ENCODE results near the gene RELN. TPM values are rescaled to one million over a fixed set of nuclear protein-coding genes. Genes with fewer than 3 reads are reported as not detected.

The RELN gene
- total RNA-seq, 1 experiment from 2014 or later = 0.20 TPM

GRCh38 chr7:103542470-103542869 is 447.0 kb downstream of the RELN start:
- Mint-ChIP-seq H3K4me3 (no peak overlapping the region), H3K36me3 (no peaks in the 10 kb centered on the region), H3K4me1 (no peaks in the 10 kb centered on the region), H3K27me3 (ENCODE audit: low read depth) (no peaks in the 10 kb centered on the region), H3K27ac (no peak overlapping the region), H3K9me3 (peaks cover 5% of the 10 kb centered on the region; the same call in 1 of the 2 replicates)
- ATAC-seq (no peak), DNase-seq (ENCODE audit: low spot score) (no peak)
- POLR2A ChIA-PET = interaction anchor here (0.5 kb wide), 1 partner anchor 99 kb away, joined by 5 read pairs; no protein-coding TSS in a partner anchor
- CTCF ChIA-PET = no interaction called here
- TF ChIP-seq ATF3 (CRISPR knock-in tag; conservative IDR thresholded peaks at IDR 0.05) = no peak
- no peak for TF ChIP-seq NFATC4 (CRISPR knock-in tag; IDR thresholded peaks at IDR 0.05)
- no peak for TF ChIP-seq GTF2I (CRISPR knock-in tag; conservative IDR thresholded peaks at IDR 0.05)
- TF ChIP-seq E2F4 (CRISPR knock-in tag; IDR thresholded peaks at IDR 0.05; ENCODE audit: borderline replicate concordance, low read depth) = no peak
- TF ChIP-seq AR (CRISPR knock-in tag; IDR thresholded peaks at IDR 0.05) = no peak
- TF ChIP-seq ZNF281 (CRISPR knock-in tag; IDR thresholded peaks at IDR 0.05) = no peak
- TF ChIP-seq MLX (CRISPR knock-in tag; IDR thresholded peaks at IDR 0.05) = no peak
- no peak for TF ChIP-seq CTCF (IDR thresholded peaks at IDR 0.05)
- TF ChIP-seq FOXJ3 (CRISPR knock-in tag; IDR thresholded peaks at IDR 0.05; ENCODE audit: borderline replicate concordance) = no peak
- TF ChIP-seq EMX1 (CRISPR knock-in tag; IDR thresholded peaks at IDR 0.05) = no peak
- TF ChIP-seq ERG (CRISPR knock-in tag; IDR thresholded peaks at IDR 0.05) = no peak
- no peak for TF ChIP-seq CBFB (CRISPR knock-in tag; IDR thresholded peaks at IDR 0.05; ENCODE audit: low read depth)
- TF ChIP-seq ZNF532 (CRISPR knock-in tag; IDR thresholded peaks at IDR 0.05; ENCODE audit: borderline replicate concordance) = no peak
- no peak for TF ChIP-seq HMGXB4 (CRISPR knock-in tag; IDR thresholded peaks at IDR 0.05)
- TF ChIP-seq ZNF396 (CRISPR knock-in tag; IDR thresholded peaks at IDR 0.05; ENCODE audit: borderline replicate concordance) = no peak
- no peak for TF ChIP-seq CREB1 (CRISPR knock-in tag; IDR thresholded peaks at IDR 0.05)
- no peak for TF ChIP-seq IRF2 (CRISPR knock-in tag; IDR thresholded peaks at IDR 0.05; ENCODE audit: borderline replicate concordance, low read depth)
- no peak for TF ChIP-seq ZNF512 (CRISPR knock-in tag; IDR thresholded peaks at IDR 0.05; ENCODE audit: borderline replicate concordance)
